ENCODE measurements around the gene SCARF1. TPM values are rescaled to one million over a fixed set of nuclear protein-coding genes. Genes with fewer than 3 reads are reported as not detected.
A peak's percentile ranks its signal among the peaks of the same experiment; 100 is the strongest.
"Not testable (repeated sequence)": the region's sequence is repeated elsewhere in the genome, so short reads cannot be mapped to it uniquely, and the experiment has no call there.

SCARF1 gene, protein sequence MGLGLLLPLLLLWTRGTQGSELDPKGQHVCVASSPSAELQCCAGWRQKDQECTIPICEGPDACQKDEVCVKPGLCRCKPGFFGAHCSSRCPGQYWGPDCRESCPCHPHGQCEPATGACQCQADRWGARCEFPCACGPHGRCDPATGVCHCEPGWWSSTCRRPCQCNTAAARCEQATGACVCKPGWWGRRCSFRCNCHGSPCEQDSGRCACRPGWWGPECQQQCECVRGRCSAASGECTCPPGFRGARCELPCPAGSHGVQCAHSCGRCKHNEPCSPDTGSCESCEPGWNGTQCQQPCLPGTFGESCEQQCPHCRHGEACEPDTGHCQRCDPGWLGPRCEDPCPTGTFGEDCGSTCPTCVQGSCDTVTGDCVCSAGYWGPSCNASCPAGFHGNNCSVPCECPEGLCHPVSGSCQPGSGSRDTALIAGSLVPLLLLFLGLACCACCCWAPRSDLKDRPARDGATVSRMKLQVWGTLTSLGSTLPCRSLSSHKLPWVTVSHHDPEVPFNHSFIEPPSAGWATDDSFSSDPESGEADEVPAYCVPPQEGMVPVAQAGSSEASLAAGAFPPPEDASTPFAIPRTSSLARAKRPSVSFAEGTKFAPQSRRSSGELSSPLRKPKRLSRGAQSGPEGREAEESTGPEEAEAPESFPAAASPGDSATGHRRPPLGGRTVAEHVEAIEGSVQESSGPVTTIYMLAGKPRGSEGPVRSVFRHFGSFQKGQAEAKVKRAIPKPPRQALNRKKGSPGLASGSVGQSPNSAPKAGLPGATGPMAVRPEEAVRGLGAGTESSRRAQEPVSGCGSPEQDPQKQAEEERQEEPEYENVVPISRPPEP
- polyA plus RNA-seq (ENCODE audit: insufficient read length in 12 of 12) = 10 to 100 TPM in 1 of 12 donors, 1 to 10 TPM in 10, not detected in 1; 5.2 to 11.3 (median 6.8) TPM
- long read RNA-seq, donor 1 = 0 reads
- long read RNA-seq, donor 2, partial matches to known transcripts = 0 of 1 reads
- long read RNA-seq, donor 2, other reads (novel, unspliced or antisense) = 0 of 1 reads
- long read RNA-seq, donor 3, partial matches to known transcripts = 0 of 2 reads
- long read RNA-seq, donor 3, other reads (novel, unspliced or antisense) = 0 of 2 reads
- long read RNA-seq, donor 4, partial matches to known transcripts = 0 of 1 reads
- long read RNA-seq, donor 4, other reads (novel, unspliced or antisense) = 0 of 1 reads
- long read RNA-seq, donor 5, partial matches to known transcripts = 0 of 1 reads
- long read RNA-seq, donor 5, other reads (novel, unspliced or antisense) = 0 of 1 reads
- long read RNA-seq, donor 6 = 0 reads
- long read RNA-seq, donor 7, partial matches to known transcripts = 0 of 1 reads
- long read RNA-seq, donor 7, other reads (novel, unspliced or antisense) = 0 of 1 reads
- long read RNA-seq, donor 8, partial matches to known transcripts = 0 of 2 reads
- long read RNA-seq, donor 8, other reads (novel, unspliced or antisense) = 0 of 2 reads
- long read RNA-seq, donor 9, partial matches to known transcripts = 0 of 1 reads
- long read RNA-seq, donor 9, other reads (novel, unspliced or antisense) = 0 of 1 reads
- long read RNA-seq, donor 10, partial matches to known transcripts = 0 of 3 reads
- long read RNA-seq, donor 10, other reads (novel, unspliced or antisense) = 0 of 3 reads
- long read RNA-seq, donor 11, partial matches to known transcripts = 0 of 1 reads
- long read RNA-seq, donor 11, other reads (novel, unspliced or antisense) = 0 of 1 reads

DNA sequence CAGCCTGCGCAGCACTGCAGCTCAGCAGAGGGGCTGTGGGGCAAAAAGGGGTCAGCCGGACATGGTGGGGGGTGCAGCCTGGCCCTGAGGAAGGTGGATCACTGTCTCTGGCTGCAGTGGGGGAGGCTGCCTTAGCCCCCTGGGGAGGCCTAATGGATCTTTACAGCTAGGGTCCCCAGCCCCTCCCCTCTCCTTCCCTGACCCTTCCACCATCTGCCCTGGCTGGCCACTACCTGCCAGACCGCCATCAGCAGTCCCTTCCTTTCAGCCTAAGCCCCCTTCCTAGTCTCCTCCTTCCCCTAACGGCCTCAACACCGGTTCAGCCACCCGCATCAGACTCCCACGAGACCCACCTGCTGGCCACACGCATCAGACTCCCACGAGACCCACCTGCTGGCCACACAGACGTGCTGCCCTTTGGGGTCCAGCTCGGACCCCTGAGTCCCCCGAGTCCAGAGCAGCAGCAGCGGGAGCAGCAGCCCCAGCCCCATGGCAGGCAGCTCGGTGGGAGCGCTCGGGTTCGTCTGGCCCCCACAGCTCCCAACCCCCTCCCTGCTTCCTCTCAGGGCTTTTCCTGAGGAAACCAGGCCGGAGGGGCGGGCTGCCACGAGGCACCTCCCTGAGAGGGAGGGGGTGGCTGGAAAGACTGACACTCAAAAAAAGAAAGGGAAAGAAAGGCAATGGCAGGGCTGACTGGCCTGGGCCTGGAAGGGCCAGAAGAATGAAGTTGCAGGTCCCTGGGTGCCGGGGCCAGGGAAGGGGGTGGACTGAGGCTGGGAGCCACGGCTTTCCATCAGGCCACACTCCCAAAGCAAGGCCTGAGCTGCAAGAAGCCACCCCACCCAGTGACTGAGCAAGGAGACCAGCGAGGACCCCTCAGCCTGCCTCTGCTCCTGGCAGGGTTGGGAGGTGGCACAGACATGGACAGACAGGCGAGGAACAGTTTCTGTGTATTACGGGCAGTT, at the start of gene SCARF1:
Gene SCARF1 (minus strand): TSS at position 526 of the 965 bp plus-strand sequence. CDS start 35 bp downstream, at position 491.
- DNase-seq = peak; percentile 55

DNA sequence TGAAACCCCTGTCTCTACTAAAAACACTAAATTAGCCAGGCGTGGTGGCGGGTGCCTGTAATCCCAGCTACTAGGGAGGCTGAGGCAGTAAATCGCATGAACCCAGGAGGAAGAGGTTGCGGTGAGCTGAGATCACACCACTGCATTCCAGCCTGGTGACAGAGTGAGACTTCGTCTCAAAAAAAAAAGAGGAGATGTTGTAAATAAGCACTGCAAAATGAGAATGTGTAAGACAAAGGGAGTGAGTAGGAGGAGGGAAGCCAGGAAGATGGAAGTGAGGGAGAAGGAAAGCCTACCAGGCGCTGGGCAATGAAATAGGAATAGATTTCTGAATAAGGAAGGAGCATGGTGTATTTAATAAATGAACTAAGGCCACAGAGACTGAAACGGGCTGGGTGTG, 47.8 kb upstream of the SCARF1 start:
- no peak for DNase-seq

DNA sequence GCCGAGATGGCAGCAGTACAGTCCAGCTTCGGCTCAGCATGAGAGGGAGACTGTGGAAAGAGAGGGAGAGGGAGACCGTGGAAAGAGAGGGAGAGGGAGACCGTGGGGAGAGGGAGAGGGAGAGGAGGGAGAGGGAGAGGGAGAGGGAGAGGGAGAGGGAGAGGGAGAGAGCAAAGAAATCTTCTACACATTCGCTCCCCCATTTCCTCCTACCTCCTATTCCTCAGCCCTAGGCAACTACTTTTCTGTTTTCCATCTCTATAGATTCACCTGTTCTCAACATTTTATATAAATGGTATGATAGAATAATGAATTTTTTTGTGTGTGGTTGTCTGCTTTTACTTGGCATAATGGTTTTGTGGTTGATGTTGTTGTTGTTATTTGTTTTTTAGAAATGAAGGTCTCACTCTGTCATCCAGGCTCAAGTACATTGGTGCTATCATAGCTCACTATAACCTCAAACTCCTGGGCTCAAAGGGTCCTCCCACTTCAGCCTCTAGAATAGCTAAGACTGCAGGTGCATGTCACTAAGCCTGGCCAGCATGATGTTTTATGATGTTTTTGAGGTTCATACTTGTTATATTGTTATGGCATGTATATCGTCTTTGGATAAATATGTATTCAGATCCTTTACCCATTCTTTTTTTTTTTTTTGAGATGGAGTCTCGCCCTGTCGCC, 45.2 kb upstream of the SCARF1 start:
- no peak for DNase-seq

- not testable (repeated sequence) for DNase-seq
Measured at GRCh38 chr17:1688405-1688804, 42.9 kb upstream of the SCARF1 start.

GRCh38 chr17:1686086-1686485, 40.6 kb upstream of the SCARF1 start:
- DNase-seq = no peak

DNA sequence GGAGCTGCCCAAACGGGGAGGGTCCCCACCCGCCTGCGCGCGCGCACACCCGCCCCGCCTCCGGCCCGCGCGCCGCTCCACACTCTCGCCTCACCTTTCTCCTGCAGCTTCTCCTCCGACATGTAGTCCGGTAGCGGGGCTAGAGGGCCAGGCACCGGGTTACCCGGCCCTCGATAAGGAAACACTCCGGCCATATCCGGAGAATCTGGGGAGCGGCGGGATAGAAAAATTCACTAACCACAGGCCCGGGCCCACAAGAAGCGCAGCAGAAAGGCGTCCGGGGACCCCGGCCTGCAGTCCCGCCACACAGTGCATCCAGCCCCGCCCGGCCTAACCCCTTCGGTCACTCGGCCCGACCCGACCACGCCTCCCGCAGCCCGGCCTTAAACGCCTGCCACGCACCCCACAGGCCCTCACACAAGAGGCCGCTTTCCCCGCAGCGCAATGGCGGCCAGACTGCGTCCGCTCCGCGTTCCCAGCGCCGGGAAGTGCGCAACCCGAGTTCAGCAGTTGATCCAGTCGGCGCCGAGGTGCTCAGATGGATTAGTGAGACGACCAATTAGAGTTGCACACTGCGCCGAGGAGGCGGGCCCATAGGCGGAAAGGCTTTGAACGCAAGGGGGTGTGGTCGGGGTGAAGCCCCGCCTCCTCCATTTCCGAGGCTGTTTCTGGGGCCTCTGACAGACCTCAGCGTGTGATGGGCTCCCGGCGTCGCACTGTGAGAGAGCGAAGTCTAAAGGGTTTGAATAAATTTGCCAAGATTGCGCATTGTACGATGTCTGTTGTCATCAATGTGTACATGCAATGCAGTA, 39.1 kb upstream of the SCARF1 start, which contains the start of gene PRPF8:
Gene PRPF8 (minus strand): TSS at position 490 of the 812 bp plus-strand sequence. CDS start 296 bp downstream, at position 194.
- DNase-seq = peak; percentile 99

DNA sequence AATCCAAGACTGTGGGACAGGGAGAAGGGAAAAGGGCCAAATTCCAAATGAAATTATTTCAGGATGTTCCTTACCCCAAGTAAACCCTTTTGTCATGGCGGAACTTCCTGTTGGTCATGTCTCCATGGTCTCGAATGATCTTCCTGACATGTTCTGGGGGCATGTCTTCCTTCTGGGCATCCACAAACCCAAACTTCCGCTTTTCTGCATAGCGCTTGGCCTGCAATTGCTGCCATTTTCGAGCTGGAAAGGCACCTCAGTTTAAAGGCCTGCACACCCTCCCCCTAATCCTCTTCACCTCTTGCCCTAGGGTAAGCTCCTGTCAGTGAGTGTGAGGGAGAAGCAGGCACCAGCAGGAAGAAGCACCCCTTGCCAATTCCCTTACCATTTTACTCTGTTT, 37.9 kb upstream of the SCARF1 start:
- no peak for DNase-seq

GRCh38 chr17:1676401-1676800, 30.9 kb upstream of the SCARF1 start:
- DNase-seq = no peak

- DNase-seq = no peak
Measured at GRCh38 chr17:1673041-1673785, 27.7 kb upstream of the SCARF1 start.

GRCh38 chr17:1663934-1664333, 18.4 kb upstream of the SCARF1 start:
- DNase-seq = not testable (repeated sequence)

GRCh38 chr17:1661045-1661444, 15.5 kb upstream of the SCARF1 start:
- no peak for DNase-seq

GRCh38 chr17:1658100-1658499, 12.6 kb upstream of the SCARF1 start:
- no peak for DNase-seq

DNA sequence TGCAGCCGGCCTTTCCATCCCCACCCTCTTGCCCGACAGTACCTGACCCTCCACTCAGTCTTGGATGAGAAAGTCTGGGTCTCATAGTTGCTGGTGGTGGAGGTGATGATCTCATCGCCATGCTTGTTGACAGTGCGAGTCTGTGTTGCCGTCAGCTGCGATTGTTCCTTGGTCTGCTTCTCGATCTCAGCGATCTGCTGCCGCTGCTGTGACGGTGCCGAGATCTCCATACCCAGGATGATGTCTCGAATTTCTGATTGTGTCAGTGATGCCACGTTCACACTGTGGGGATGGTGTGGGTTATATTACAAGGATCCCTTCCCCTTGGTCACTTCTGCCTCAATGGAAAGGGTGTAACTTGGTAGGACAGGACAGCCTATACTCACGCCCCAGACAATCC, 8.2 kb upstream of the SCARF1 start:
- no peak for DNase-seq

- not testable (repeated sequence) for DNase-seq
Measured at GRCh38 chr17:1652794-1653193, 7.3 kb upstream of the SCARF1 start.

- DNase-seq = no peak
Measured at GRCh38 chr17:1651559-1651844, 6.0 kb upstream of the SCARF1 start.

GRCh38 chr17:1650731-1651558, 5.4 kb upstream of the SCARF1 start:
- DNase-seq = no peak
